ENCODE data around the gene CCDC85C.
A peak's percentile ranks its signal among the peaks of the same experiment; 100 is the strongest.

GRCh38 chr14:99609245-99610170 lies 5.5 kb upstream of the CCDC85C start:
- TF ChIP-seq CTCF (IDR thresholded peaks at IDR 0.05; ENCODE audit: insufficient read depth, low read depth, low read length) (peak; percentile 49), EZH2 (IDR thresholded peaks at IDR 0.05; ENCODE audit: insufficient read depth, low read length) (no peak)
